Ascending aorta (tissue), 2 donors: ENCODE measurements around the gene UBE2D2. TPM values are rescaled to one million over a fixed set of nuclear protein-coding genes. Genes with fewer than 3 reads are reported as not detected.

ENCODE experiments used
- DNase-seq, 2 donors: peaks; one replicate each; pipeline ENCODE4 v3.0.0-alpha.2; 2019; ENCODE audit warnings: low spot score in 2 of 2
- H3K27ac ChIP-seq, 2 donors: fragments of 200-600 bp; sonication (generic); one replicate each; pipeline ENCODE4 v1.5.1; 2016 to 2017; ENCODE audit warnings: mild to moderate bottlenecking in 1 of 2
- H3K27me3 ChIP-seq: fragments of 200-600 bp; sonication (generic); one replicate; pipeline ENCODE4 v1.5.1; 2017
- H3K36me3 ChIP-seq, 2 donors: fragments of 200-600 bp; sonication (generic); one replicate each; pipeline ENCODE4 v1.5.1; 2016
- H3K4me1 ChIP-seq, 2 donors: fragments of 200-600 bp; sonication (generic); one replicate each; pipeline ENCODE4 v1.5.1; 2016 to 2017; ENCODE audit warnings: mild to moderate bottlenecking in 1 of 2
- H3K4me3 ChIP-seq, 2 donors: fragments of 200-600 bp; sonication (generic); one replicate each; pipeline ENCODE4 v1.5.1; 2016 to 2017; ENCODE audit warnings: mild to moderate bottlenecking in 1 of 2
- H3K9me3 ChIP-seq, 2 donors: fragments of 200-600 bp; sonication (generic); one replicate each; pipeline ENCODE4 v1.5.1; 2016
- CTCF ChIP-seq, 3 experiments: fragments of 200-600 bp in 2 of 3; fragments of 450-650 bp in 1 of 3; sonication (generic) in 2 of 3; IDR thresholded peaks; one replicate each; pipeline ENCODE4 v1.5.1; 2016 to 2019; ENCODE audit warnings: antibody characterized with exemption in 3 of 3, mild to moderate bottlenecking in 1 of 3, moderate library complexity in 1 of 3
- intact Hi-C: fragments of 100-400 bp; cut with DNase I; formaldehyde crosslinking; loops from one replicate; pipeline ENCODE4 v1.15.1; 2023
- total RNA-seq: library from RNA; depleted of rRNA; stranded (reverse); fragments of >200 nt; gene quantifications from one replicate; pipeline ENCODE4 v1.1.0, GENCODE V29; 2016

UBE2D2 gene
- total RNA-seq, 1 donor from 2014 or later, result 65.9 TPM

GRCh38 chr5:139664727-139665351 is 103.7 kb downstream of the UBE2D2 start:
- intact Hi-C loops, result no loop called here
- peak overlapping the region; percentile 96 for H3K27ac ChIP-seq
- no peak for TF ChIP-seq CTCF (IDR thresholded peaks at IDR 0.05)
- H3K4me3 ChIP-seq, result peak overlapping the region in 1 of 2 donors; percentile 16
- no peak for DNase-seq
- H3K27me3 ChIP-seq, result no peaks in the 10 kb centered on the region
- H3K9me3 ChIP-seq, result no peaks in the 10 kb centered on the region
- no peaks in the 10 kb centered on the region for H3K36me3 ChIP-seq
- peaks cover 45 to 83% of the 10 kb centered on the region in 2 donors for H3K4me1 ChIP-seq

GRCh38 chr5:139665626-139666025 is 104.5 kb downstream of the UBE2D2 start:
- no peaks in the 10 kb centered on the region for H3K9me3 ChIP-seq
- H3K36me3 ChIP-seq, result no peaks in the 10 kb centered on the region
- TF ChIP-seq CTCF (IDR thresholded peaks at IDR 0.05), result no peak
- H3K27me3 ChIP-seq, result no peaks in the 10 kb centered on the region
- H3K4me3 ChIP-seq, result peak overlapping the region in 1 of 2 donors; percentile 16
- DNase-seq, result no peak
- intact Hi-C loops, result no loop called here
- peaks cover 43 to 83% of the 10 kb centered on the region in 2 donors for H3K4me1 ChIP-seq
- peak overlapping the region; percentile 96 for H3K27ac ChIP-seq

- H3K4me1 ChIP-seq, result peaks cover 43 to 85% of the 10 kb centered on the region in 2 donors
- DNase-seq, result no peak
- no peaks in the 10 kb centered on the region for H3K36me3 ChIP-seq
- no peak overlapping the region for H3K4me3 ChIP-seq
- H3K27me3 ChIP-seq, result no peaks in the 10 kb centered on the region
- TF ChIP-seq CTCF (IDR thresholded peaks at IDR 0.05), result no peak
- H3K9me3 ChIP-seq, result no peaks in the 10 kb centered on the region
- intact Hi-C loops, result no loop called here
- peak overlapping the region; percentile 96 for H3K27ac ChIP-seq
Measured at GRCh38 chr5:139666551-139666950, 105.4 kb downstream of the UBE2D2 start.

GRCh38 chr5:139667001-139667729 is 106.0 kb downstream of the UBE2D2 start:
- Histone ChIP-seq H3K4me1 (peaks cover 44 to 85% of the 10 kb centered on the region in 2 donors), H3K36me3 (no peaks in the 10 kb centered on the region), H3K4me3 (peak overlapping the region in 1 of 2 donors; percentile 62), H3K9me3 (no peaks in the 10 kb centered on the region), H3K27me3 (no peaks in the 10 kb centered on the region), H3K27ac (peak overlapping the region; percentile 96)
- TF ChIP-seq CTCF (IDR thresholded peaks at IDR 0.05), result no peak
- DNase-seq, result no peak
- intact Hi-C loops, result loop anchor here (1.0 kb wide), 1 partner anchor 17 kb away; no protein-coding TSS in a partner anchor

- Histone ChIP-seq H3K4me1 (peaks cover 44 to 86% of the 10 kb centered on the region in 2 donors), H3K27ac (peak overlapping the region; percentile 96), H3K9me3 (no peaks in the 10 kb centered on the region), H3K27me3 (no peaks in the 10 kb centered on the region), H3K4me3 (peak overlapping the region; percentile 51 to 62), H3K36me3 (no peaks in the 10 kb centered on the region)
- DNase-seq, result no peak
- intact Hi-C loops, result loop anchor here (1.0 kb wide), 1 partner anchor 17 kb away; no protein-coding TSS in a partner anchor
- no peak for TF ChIP-seq CTCF (IDR thresholded peaks at IDR 0.05)
Measured at GRCh38 chr5:139667730-139668063, 106.6 kb downstream of the UBE2D2 start.
